ENCODE data around the gene ZNF213.

Gene ZNF213

DNA sequence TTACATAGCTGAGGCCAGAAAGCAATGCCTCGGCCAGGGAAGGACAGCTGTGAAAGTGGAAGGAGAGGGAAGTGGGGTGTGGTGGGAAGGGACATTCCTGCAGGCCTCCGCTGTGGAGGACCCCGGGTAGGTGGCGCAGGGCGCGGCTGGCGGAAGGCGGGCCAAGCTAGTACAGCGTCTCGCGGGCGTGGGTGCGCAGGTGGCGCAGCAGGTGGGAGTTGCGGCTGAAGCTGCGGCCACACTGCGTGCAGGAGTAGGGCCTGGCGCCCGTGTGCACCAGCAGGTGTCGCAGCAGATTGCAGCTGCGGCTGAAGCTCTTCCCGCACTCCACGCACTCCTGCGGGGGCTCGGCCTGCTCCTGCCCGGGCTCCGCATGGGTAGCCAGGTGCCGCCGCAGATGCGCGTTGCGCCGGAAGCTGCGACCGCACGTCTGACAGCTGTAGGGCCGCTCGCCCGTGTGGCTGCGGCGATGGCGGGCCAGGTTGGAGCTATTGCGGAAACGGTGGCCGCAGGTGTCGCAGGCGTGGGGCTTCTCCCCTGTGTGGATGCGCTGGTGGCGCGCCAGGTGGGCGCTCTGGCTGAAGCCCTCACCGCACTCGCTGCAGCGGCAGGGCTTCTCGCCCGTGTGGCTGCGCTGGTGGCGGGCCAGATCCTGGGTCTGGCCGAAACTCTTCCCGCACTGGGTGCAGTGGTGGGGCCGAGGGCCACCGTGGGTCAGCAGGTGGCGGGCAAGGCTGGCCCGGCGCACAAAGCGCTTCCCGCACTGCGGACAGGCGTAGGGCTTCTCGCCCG, 45.7 kb upstream of the ZNF213 start:
- POLR2A ChIA-PET, result no interaction called here
- CTCF ChIA-PET, result interaction anchor here (0.7 to 3.5 kb wide), 4 partner anchors 8 to 41 kb away, joined by 3 to 31 read pairs (median 8); partner anchors contain the start of gene ZSCAN10
- TF ChIP-seq, protein P1, sequence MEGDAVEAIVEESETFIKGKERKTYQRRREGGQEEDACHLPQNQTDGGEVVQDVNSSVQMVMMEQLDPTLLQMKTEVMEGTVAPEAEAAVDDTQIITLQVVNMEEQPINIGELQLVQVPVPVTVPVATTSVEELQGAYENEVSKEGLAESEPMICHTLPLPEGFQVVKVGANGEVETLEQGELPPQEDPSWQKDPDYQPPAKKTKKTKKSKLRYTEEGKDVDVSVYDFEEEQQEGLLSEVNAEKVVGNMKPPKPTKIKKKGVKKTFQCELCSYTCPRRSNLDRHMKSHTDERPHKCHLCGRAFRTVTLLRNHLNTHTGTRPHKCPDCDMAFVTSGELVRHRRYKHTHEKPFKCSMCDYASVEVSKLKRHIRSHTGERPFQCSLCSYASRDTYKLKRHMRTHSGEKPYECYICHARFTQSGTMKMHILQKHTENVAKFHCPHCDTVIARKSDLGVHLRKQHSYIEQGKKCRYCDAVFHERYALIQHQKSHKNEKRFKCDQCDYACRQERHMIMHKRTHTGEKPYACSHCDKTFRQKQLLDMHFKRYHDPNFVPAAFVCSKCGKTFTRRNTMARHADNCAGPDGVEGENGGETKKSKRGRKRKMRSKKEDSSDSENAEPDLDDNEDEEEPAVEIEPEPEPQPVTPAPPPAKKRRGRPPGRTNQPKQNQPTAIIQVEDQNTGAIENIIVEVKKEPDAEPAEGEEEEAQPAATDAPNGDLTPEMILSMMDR (IDR thresholded peaks at IDR 0.05; ENCODE audit: control extremely low read depth, extremely low read depth, low read depth, missing control alignments), result no peak
- DNase-seq (ENCODE audit: extremely low spot score), result no peak

GRCh38 chr16:3089717-3090592, 44.9 kb upstream of the ZNF213 start:
- ChIA-PET CTCF (interaction anchor here (0.7 to 3.5 kb wide), 7 partner anchors 7 to 60 kb away, joined by 3 to 31 read pairs (median 3); partner anchors contain the start of gene ZSCAN10), POLR2A (no interaction called here)
- TF ChIP-seq, protein P1 (IDR thresholded peaks at IDR 0.05; ENCODE audit: control extremely low read depth, extremely low read depth, low read depth, missing control alignments), result no peak
- no peak for DNase-seq (ENCODE audit: extremely low spot score)

DNA sequence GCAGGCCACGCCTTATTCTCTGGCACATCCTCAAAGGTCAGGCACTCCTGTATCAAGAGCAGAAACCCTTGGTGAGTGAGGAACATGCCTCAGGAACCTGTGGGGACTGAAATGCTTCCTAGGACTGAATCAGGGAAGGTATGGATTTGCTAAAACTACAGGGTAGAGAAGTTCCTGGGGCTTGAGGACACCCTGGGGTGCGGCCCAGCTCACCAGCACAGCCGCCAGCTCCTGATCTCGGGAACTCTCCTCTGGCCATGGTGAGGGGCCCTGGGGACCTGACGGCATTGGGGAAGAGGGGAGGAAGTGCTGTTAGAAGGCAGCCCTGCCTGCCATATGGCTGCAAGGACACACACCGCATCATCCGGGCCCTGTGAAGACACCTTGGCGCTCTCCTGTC, 43.3 kb upstream of the ZNF213 start:
- POLR2A ChIA-PET, result no interaction called here
- no peak for DNase-seq (ENCODE audit: extremely low spot score)
- CTCF ChIA-PET, result interaction anchor here (1.1 to 2.0 kb wide), 5 partner anchors 9 to 40 kb away, joined by 3 to 8 read pairs (median 3); no protein-coding TSS in a partner anchor
- TF ChIP-seq, protein P1 (IDR thresholded peaks at IDR 0.05; ENCODE audit: control extremely low read depth, extremely low read depth, low read depth, missing control alignments), result no peak

GRCh38 chr16:3092501-3092941, 42.3 kb upstream of the ZNF213 start:
- DNase-seq (ENCODE audit: extremely low spot score), result no peak
- ChIA-PET CTCF (interaction anchor here (1.0 to 2.3 kb wide), 5 partner anchors 8 to 73 kb away, joined by 3 to 16 read pairs (median 3); no protein-coding TSS in a partner anchor), POLR2A (no interaction called here)
- TF ChIP-seq, protein P1 (IDR thresholded peaks at IDR 0.05; ENCODE audit: control extremely low read depth, extremely low read depth, low read depth, missing control alignments), result no peak

DNA sequence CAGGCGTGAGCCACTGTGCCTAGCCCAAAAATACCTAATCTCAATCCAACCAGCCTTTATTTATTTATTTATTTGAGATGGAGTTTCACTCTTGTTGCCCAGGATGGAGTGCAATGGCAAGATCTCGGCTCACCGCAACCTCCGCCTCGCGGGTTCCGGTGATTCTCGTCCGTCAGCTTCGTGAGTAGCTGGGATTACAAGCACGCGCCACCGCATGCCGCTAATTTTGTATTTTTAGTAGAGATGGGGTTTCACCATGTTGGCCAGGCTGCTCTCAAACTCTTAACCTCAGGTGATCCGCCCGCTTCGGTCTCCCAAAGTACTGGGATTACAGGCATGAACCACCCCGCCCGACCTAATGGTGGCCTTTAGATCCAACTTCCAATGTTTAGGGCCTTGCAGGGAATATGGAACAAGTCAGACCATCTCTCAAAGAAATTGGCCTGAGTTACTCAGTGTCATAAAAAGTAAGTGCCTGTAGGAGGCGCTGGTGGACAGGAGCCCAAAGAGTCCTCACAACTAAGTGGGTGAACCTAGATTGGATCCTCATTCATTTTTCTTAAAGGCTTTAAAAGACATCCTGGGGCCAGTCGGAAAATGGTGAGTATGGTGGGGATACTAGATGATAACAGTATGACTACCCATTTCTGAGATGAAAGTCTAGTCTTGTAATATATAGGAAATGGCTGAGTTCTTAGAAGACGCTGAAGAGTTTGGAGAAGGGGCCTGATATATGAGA, 40.4 kb upstream of the ZNF213 start:
- POLR2A ChIA-PET, result no interaction called here
- DNase-seq (ENCODE audit: extremely low spot score), result peak; percentile 74
- CTCF ChIA-PET, result interaction anchor here (1.0 to 2.3 kb wide), 5 partner anchors 11 to 89 kb away, joined by 3 to 16 read pairs (median 3); no protein-coding TSS in a partner anchor
- TF ChIP-seq, protein P1 (IDR thresholded peaks at IDR 0.05; ENCODE audit: control extremely low read depth, extremely low read depth, low read depth, missing control alignments), result peak; percentile 56
